22Rv1 (cell line): Measurements from ENCODE around the gene RBBP8NL.

ENCODE experiments used
- CTCF ChIP-seq: fragments of 450-650 bp; IDR thresholded peaks from 2 replicates; pipeline ENCODE4 v1.5.1; 2017; ENCODE audit warnings: mild to moderate bottlenecking
- ZFX ChIP-seq: fragments of 450-650 bp; IDR thresholded peaks from 2 replicates; pipeline ENCODE4 v1.6.1; 2017; ENCODE audit warnings: antibody characterized with exemption, borderline replicate concordance

GRCh38 chr20:62448038-62448437 lies 20.7 kb upstream of the RBBP8NL start:
- TF ChIP-seq CTCF: no peak
- no peak for TF ChIP-seq ZFX
